Anterior cingulate cortex (tissue), 58 donors: ENCODE measurements around the gene IBSP.

Experiments
- DNase-seq, 58 donors: peaks; one replicate each; lab custom pipeline; 2025; lab: John Stamatoyannopoulos, UW

The IBSP gene

GRCh38 chr4:87799301-87800113 is at the start of gene IBSP:
Gene IBSP, plus strand, starts transcription at chr4:87799554. Its CDS starts 2,808 bp downstream, at chr4:87802362.
- DNase-seq: no peak

GRCh38 chr4:87749883-87750282 is 49.5 kb upstream of the IBSP start:
- DNase-seq: no peak

- no peak for DNase-seq
Measured at GRCh38 chr4:87758270-87758669, 41.1 kb upstream of the IBSP start.

- DNase-seq: no peak
Measured at GRCh38 chr4:87762311-87762710, 37.0 kb upstream of the IBSP start.

- DNase-seq: no peak
Measured at GRCh38 chr4:87781569-87781968, 17.8 kb upstream of the IBSP start.

- DNase-seq: no peak
Measured at GRCh38 chr4:87783781-87784180, 15.6 kb upstream of the IBSP start.

- DNase-seq: no peak
Measured at GRCh38 chr4:87785731-87786509, 13.4 kb upstream of the IBSP start.

- DNase-seq: no peak
Measured at GRCh38 chr4:87802858-87803257, 3.5 kb downstream of the IBSP start.

GRCh38 chr4:87803421-87803820 is 4.1 kb downstream of the IBSP start:
- no peak for DNase-seq

- DNase-seq: no peak
Measured at GRCh38 chr4:87804871-87805270, 5.5 kb downstream of the IBSP start.

GRCh38 chr4:87805971-87806370 is 6.6 kb downstream of the IBSP start:
- no peak for DNase-seq

GRCh38 chr4:87806520-87806919 is 7.2 kb downstream of the IBSP start:
- no peak for DNase-seq

- DNase-seq: no peak
Measured at GRCh38 chr4:87807402-87807801, 8.0 kb downstream of the IBSP start.

- DNase-seq: no peak
Measured at GRCh38 chr4:87811977-87812376, 12.6 kb downstream of the IBSP start.

- no peak for DNase-seq
Measured at GRCh38 chr4:87819281-87819919, 20.0 kb downstream of the IBSP start.

- no peak for DNase-seq
Measured at GRCh38 chr4:87823200-87823599, 23.8 kb downstream of the IBSP start.

GRCh38 chr4:87823724-87824123 is 24.4 kb downstream of the IBSP start:
- DNase-seq: no peak

GRCh38 chr4:87824352-87824751 is 25.0 kb downstream of the IBSP start:
- no peak for DNase-seq

- no peak for DNase-seq
Measured at GRCh38 chr4:87832669-87833068, 33.3 kb downstream of the IBSP start, which contains the start of gene MEPE. Gene MEPE, plus strand, starts transcription at chr4:87832969. Its CDS starts 1,746 bp downstream, at chr4:87834715.

- DNase-seq: no peak
Measured at GRCh38 chr4:87834401-87834800, 35.0 kb downstream of the IBSP start.

- no peak for DNase-seq
Measured at GRCh38 chr4:87835197-87835596, 35.8 kb downstream of the IBSP start.
